GM12864 (cell line): ENCODE measurements around the gene HBA2.

Experiments
- DNase-seq: peaks from one replicate; pipeline ENCODE4 v3.0.0-alpha.2; 2011; ENCODE audit warnings: low read depth
- H3K4me3 ChIP-seq: 2 replicates; pipeline ENCODE4 v1.5.1; 2011; ENCODE audit warnings: mild to moderate bottlenecking, low read depth, low read length, control low read depth
- TF ChIP-seq, protein P1 (sequence below): IDR thresholded peaks from 2 replicates; pipeline ENCODE4 v1.5.1; 2011; ENCODE audit warnings: low read depth, mild to moderate bottlenecking, moderate library complexity, low read length, control low read depth, inconsistent platforms; ENCODE audit errors: missing control alignments

HBA2 gene

DNA sequence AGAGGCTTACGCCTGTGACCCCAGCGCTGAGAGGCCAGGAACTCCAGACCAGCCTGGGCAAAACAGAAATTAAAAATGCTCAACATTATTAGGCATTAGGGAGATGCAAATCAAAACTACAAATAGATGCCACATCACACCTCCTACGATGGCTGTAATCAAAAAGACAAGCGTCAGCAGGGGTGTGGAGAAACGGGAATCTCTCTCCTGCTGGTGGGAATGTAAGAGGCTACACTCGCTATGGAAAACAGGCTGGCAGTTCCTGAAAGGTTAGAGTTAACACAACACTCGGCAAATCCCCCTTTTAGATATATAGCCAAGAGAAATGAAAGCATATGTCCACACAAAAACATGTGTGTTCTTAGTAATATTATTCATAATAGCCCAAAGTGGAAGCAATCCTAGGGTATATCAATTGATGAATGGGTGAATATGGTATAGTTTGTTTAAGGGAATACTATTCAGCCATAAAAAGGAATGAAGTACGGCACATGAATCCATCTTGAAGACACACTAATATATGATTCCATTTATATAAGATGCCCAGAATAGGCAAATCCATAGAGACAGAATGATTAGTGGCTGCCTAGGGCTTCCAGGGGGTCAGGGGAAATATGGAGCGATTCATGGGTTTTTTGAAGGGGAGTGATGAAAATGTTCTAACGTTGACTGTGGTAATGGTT lies 32.4 kb upstream of the HBA2 start:
- no peak for DNase-seq
- TF ChIP-seq, protein P1, sequence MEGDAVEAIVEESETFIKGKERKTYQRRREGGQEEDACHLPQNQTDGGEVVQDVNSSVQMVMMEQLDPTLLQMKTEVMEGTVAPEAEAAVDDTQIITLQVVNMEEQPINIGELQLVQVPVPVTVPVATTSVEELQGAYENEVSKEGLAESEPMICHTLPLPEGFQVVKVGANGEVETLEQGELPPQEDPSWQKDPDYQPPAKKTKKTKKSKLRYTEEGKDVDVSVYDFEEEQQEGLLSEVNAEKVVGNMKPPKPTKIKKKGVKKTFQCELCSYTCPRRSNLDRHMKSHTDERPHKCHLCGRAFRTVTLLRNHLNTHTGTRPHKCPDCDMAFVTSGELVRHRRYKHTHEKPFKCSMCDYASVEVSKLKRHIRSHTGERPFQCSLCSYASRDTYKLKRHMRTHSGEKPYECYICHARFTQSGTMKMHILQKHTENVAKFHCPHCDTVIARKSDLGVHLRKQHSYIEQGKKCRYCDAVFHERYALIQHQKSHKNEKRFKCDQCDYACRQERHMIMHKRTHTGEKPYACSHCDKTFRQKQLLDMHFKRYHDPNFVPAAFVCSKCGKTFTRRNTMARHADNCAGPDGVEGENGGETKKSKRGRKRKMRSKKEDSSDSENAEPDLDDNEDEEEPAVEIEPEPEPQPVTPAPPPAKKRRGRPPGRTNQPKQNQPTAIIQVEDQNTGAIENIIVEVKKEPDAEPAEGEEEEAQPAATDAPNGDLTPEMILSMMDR: no peak
- H3K4me3 ChIP-seq: no peak overlapping the region

DNA sequence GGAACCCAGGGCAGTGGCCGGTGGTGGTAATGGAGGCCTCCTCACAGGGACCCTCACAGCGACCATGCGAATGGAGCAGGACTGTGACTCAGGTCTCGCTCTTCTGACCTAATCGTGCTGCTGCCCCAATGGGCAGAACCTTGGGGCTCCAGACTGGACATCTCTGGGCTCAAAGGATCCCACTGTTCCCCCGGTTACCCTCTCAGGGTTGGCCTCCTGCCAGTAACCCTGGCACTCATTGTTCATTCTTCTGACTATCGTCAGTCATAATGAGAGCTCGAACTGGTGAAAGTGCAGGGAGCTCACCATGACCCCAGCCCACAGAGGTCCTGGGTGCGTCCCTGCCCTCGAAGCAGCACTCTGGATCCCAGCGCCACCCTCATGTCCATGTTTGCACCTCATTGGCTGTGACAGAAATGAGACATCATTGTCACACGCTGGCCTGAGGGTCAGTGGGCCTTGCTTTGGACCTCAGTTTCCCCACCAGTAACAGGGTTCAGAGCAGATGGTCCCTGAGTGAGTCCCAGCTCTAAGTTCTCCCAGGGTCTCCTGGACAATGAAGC lies 30.2 kb upstream of the HBA2 start:
- no peak overlapping the region for H3K4me3 ChIP-seq
- TF ChIP-seq, protein P1: no peak
- no peak for DNase-seq

GRCh38 chr16:143047-143446 lies 29.6 kb upstream of the HBA2 start:
- TF ChIP-seq, protein P1: no peak
- no peak for DNase-seq

DNA sequence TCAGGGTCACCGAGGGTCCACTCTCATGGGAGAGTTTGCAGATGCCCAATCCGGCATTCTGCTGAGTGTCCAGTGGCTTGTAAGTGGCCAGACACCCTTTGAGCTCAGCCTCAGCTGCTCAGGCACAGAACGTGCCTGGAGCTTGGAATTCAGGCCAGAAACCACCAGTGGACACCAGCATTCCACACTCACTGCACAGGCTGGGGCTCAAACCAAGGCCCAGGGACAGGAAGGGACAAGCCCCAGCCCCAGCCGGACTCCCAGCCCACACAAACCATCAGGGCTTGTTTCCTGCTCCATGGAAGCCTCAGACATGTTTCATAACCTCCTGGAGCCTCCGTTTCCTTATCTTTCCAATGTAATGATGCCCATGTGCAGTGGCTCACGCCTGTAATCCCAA lies 29.2 kb upstream of the HBA2 start:
- TF ChIP-seq, protein P1: no peak
- no peak for DNase-seq
- H3K4me3 ChIP-seq: no peak overlapping the region

More at GRCh38 chr16:143047-143446, 29.6 kb upstream of the HBA2 start:
- H3K4me3 ChIP-seq: no peak overlapping the region

DNA sequence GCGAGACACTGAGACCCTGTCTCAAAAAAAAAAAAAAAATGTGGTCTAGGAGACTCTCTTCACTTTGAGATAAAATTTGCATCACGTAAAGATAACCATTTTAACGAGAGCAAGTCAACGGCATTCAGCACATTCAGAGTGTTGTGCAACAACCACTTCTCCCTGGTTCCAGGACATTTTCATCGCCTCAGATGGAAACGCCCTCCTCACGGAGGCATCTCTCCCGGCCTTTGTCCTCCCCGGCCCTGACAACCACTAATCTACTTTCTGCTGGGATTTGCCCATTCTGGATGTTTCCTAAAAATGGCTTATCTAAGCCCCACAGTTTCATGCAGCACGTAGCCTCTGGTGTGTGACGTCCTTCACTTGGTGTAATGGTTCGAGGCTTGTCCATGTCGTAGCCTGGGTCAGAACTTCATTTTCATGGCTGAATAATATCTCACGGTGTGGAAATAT lies 27.9 kb upstream of the HBA2 start:
- no peak overlapping the region for H3K4me3 ChIP-seq
- no peak for DNase-seq

DNA sequence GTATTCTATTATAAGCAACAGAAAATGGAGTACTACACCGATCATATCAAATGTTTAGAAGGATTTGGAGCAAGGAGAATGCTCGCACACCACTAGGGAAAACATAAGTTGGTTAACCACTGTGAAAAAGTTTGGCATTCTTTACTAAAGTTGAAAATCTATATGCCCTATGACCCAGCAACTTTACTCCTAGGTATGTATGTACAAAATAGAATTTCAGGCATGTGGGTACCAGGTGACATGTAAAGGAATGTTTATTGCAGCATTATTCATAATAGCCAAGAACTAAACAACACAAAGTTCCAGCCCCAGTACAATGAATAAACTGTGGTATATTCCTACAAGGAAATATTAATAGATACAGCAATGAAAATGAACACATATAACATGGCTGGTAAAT lies 26.0 kb upstream of the HBA2 start:
- TF ChIP-seq, protein P1: no peak
- no peak overlapping the region for H3K4me3 ChIP-seq
- DNase-seq: no peak

More for the DNA sequence above, 27.9 kb upstream of the HBA2 start:
- TF ChIP-seq, protein P1: no peak

DNA sequence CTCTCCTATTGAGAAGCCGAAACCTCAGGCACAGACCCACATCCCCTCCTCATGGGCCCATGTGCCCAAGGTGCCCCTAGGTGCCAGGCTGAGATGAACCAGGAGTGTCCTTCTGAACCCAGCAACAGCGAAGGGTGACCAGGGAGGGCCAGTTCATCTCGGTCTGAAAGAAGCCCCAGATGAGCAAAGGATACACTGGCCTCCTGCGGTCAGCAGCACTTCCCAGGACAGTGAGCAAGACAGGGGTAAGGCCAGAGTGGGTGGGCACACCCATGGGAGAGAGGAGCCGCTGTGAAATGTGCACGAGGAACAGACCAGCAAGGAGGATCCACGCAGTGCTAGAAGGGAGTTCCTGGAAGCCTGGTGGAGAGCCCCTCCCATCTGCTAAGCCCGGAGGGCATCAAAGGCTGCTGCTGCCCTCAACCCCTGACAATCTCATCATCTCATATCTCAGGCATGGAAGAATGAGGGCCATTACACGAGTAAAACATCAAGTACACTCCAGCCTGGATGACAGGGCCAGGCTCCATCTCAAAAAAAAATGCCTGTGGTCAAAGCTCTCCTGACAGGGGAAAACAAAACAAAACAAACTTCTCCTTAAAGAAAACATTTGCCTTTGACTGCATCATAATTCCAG lies 23.5 kb upstream of the HBA2 start:
- H3K4me3 ChIP-seq: no peak overlapping the region
- TF ChIP-seq, protein P1: no peak
- DNase-seq: no peak
